Activated B cell treated with CpG ODN at 0.5 μM for 24 hours (primary cell): ENCODE data around the gene SHC2. TPM values are rescaled to one million over a fixed set of nuclear protein-coding genes. Genes with fewer than 3 reads are reported as not detected.
A peak's percentile ranks its signal among the peaks of the same experiment; 100 is the strongest.

Experiments used
- ATAC-seq: fragments of 200-7000 bp; cut with Tn5 transposase; one replicate; pipeline ENCODE4 v1.10.0; 2021; ENCODE audit warnings: low read depth, mild to moderate bottlenecking, moderate library complexity
- CTCF ChIA-PET: fragments of 350-600 bp; sonication (Branson Sonifier 250); formaldehyde crosslinking; loops from one replicate; lab custom pipeline; 2021; ENCODE audit warnings: antibody characterized with exemption; lab: Charles Lee
- POLR2A ChIA-PET: fragments of 350-600 bp; sonication (Branson Sonifier 250); formaldehyde crosslinking; loops from one replicate; lab custom pipeline; 2021; ENCODE audit warnings: antibody characterized with exemption; lab: Charles Lee
- DNase-seq: peaks from one replicate; pipeline ENCODE4 v3.0.0; 2022
- H3K27ac Mint-ChIP-seq: one replicate; pipeline ENCODE4 v1.8.0; 2020; ENCODE audit warnings: mixed read lengths
- H3K27me3 Mint-ChIP-seq: one replicate; pipeline ENCODE4 v1.8.0; 2021; ENCODE audit warnings: mixed read lengths
- H3K36me3 Mint-ChIP-seq: one replicate; pipeline ENCODE4 v1.8.0; 2021; ENCODE audit warnings: low read depth, mixed read lengths
- H3K4me1 Mint-ChIP-seq: one replicate; pipeline ENCODE4 v1.8.0; 2021; ENCODE audit warnings: mixed read lengths
- H3K4me3 Mint-ChIP-seq: one replicate; pipeline ENCODE4 v1.8.0; 2020; ENCODE audit warnings: mild to moderate bottlenecking, mixed read lengths
- H3K9me3 Mint-ChIP-seq: one replicate; pipeline ENCODE4 v1.8.0; 2020; ENCODE audit warnings: mixed read lengths
- intact Hi-C: fragments of 100-400 bp; cut with micrococcal nuclease; formaldehyde crosslinking; loops from one replicate; pipeline ENCODE4 v1.15.1; 2024
- total RNA-seq: library from RNA; stranded (reverse); gene quantifications from 2 replicates; pipeline ENCODE4 v1.2.3, GENCODE V29; 2022
- TF ChIP-seq, protein P1 (sequence below): fragments of 200-600 bp; IDR thresholded peaks from one replicate; pipeline ENCODE4 v1.8.0; 2022; ENCODE audit warnings: antibody characterized with exemption, mild to moderate bottlenecking

SHC2 gene
- total RNA-seq, 1 donor from 2014 or later = not detected

DNA sequence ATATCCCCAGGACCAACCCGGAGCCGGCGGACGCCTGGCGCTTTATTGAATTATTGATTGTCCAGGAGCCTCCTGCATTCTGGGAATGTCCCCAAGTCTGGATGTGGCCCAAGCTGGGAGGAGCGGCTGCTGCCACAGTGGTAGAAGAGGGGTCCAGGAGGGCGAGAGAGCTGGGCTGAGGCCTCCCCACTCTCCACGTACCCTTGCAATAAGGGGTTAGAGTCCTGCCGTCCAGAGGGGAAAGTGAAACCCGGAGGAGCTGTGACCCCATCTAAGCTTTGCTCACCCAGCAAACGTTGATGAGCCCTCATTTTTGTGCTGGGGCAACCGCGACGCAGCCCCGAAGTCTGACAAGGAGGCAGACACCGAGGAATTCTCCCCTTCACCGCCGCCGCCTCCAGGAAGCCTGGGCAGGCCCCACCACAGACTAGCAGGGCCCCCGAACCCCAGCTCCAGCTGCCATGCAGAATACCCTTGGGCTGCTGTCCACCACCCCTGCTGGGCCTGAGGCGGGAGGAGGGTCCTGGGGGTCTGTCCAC is 50.5 kb downstream of the SHC2 start:
- POLR2A ChIA-PET = no interaction called here
- H3K27me3 Mint-ChIP-seq = peaks cover 11% of the 10 kb centered on the region
- intact Hi-C loops = no loop called here
- DNase-seq (no peak), ATAC-seq (no peak)
- H3K36me3 Mint-ChIP-seq = no peaks in the 10 kb centered on the region
- no peaks in the 10 kb centered on the region for H3K9me3 Mint-ChIP-seq
- peaks cover 6% of the 10 kb centered on the region for H3K4me1 Mint-ChIP-seq
- CTCF ChIA-PET = no interaction called here
- H3K4me3 Mint-ChIP-seq = no peak overlapping the region
- no peak overlapping the region for H3K27ac Mint-ChIP-seq
- TF ChIP-seq, protein P1, sequence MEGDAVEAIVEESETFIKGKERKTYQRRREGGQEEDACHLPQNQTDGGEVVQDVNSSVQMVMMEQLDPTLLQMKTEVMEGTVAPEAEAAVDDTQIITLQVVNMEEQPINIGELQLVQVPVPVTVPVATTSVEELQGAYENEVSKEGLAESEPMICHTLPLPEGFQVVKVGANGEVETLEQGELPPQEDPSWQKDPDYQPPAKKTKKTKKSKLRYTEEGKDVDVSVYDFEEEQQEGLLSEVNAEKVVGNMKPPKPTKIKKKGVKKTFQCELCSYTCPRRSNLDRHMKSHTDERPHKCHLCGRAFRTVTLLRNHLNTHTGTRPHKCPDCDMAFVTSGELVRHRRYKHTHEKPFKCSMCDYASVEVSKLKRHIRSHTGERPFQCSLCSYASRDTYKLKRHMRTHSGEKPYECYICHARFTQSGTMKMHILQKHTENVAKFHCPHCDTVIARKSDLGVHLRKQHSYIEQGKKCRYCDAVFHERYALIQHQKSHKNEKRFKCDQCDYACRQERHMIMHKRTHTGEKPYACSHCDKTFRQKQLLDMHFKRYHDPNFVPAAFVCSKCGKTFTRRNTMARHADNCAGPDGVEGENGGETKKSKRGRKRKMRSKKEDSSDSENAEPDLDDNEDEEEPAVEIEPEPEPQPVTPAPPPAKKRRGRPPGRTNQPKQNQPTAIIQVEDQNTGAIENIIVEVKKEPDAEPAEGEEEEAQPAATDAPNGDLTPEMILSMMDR = no peak

DNA sequence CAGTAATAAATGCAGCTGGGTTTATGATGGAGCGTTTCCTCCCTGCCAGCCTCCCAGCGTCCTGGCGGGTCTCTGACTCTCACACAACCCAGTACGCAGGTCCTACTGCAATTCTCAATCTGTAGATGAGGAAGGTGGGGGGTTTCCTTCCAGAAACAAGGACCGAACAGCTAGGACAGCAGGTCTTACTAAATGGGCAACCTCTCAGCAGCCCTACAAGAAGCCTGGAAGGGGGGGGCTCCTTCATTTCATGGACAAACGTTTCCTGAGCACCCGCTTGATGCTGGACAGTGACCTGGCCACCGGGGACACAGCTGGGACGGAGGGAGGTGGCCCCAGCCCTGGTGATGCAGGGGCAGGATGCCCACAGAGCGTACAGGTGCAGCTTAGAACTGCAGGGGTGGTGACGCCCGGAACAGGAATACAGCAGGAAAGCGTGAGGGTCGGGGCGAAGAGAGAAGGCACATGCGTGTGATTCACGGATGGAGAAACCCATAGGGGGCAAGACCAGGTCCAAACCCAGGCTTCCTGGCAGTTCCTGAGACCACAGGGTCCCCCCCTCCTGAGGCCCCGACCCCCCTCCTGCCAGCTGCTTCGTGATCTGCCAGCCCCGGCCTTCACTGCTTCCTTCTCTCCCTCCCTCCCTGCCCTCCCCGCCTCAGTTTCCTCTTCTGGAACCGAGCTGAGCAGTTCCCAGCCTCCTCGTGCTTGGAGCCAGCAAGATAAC is 51.2 kb downstream of the SHC2 start:
- H3K27me3 Mint-ChIP-seq = peaks cover 12% of the 10 kb centered on the region
- TF ChIP-seq, protein P1 = no peak
- DNase-seq = no peak
- peak; percentile 14 for ATAC-seq
- H3K27ac Mint-ChIP-seq = no peak overlapping the region
- no peaks in the 10 kb centered on the region for H3K36me3 Mint-ChIP-seq
- H3K4me1 Mint-ChIP-seq = peaks cover 6% of the 10 kb centered on the region
- POLR2A ChIA-PET = no interaction called here
- CTCF ChIA-PET = no interaction called here
- H3K4me3 Mint-ChIP-seq = peak overlapping the region; percentile 75
- no peaks in the 10 kb centered on the region for H3K9me3 Mint-ChIP-seq
- intact Hi-C loops = no loop called here

DNA sequence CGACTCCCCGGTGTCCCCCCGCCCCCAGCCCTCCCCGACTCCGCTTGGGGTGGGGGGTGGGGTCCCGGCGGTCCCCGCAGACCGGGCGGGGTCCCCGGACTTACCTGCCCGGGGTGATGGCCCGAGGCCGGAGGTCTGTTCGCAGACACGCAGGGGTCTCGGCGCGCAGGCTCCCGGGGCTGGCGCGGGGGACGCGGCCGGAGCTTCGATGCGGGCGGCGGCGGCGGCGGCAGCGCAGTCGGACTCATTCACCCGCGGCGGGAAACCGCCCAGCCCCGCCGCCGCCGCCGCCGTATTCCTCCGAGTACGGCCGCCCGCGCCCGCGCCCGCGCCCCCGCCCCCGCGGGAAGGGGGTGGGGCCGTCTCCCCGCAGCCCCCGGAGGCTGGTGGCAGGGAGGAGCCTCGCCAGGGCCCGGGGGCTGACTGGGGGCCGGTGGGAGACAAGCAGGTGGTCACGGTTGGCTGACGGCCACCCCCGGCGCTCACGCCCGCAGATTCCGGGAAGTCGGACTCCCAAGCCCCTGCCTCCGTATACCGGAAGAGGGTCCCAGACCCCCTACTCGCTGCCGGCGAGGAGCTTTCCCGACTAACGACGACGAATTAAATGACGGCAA is 51.8 kb downstream of the SHC2 start, which contains the start of gene C2CD4C:
C2CD4C (minus strand) TSS at position 246 of the 614 bp plus-strand sequence. CDS start 786 bp downstream, outside the sequence.
- peaks cover 12% of the 10 kb centered on the region for H3K27me3 Mint-ChIP-seq
- TF ChIP-seq, protein P1 = no peak
- peak within 1 kb of the TSS; percentile 75 for H3K4me3 Mint-ChIP-seq
- ChIA-PET POLR2A (interaction anchor here (0.7 kb wide), 1 partner anchor 13 kb away, joined by 3 read pairs; no protein-coding TSS in a partner anchor), CTCF (no interaction called here)
- no peak within 1 kb of the TSS for H3K27ac Mint-ChIP-seq
- peaks cover 6% of the 10 kb centered on the region for H3K4me1 Mint-ChIP-seq
- H3K36me3 Mint-ChIP-seq = no peaks in the 10 kb centered on the region
- no peaks in the 10 kb centered on the region for H3K9me3 Mint-ChIP-seq
- intact Hi-C loops = no loop called here
- ATAC-seq (no peak), DNase-seq (no peak)

DNA sequence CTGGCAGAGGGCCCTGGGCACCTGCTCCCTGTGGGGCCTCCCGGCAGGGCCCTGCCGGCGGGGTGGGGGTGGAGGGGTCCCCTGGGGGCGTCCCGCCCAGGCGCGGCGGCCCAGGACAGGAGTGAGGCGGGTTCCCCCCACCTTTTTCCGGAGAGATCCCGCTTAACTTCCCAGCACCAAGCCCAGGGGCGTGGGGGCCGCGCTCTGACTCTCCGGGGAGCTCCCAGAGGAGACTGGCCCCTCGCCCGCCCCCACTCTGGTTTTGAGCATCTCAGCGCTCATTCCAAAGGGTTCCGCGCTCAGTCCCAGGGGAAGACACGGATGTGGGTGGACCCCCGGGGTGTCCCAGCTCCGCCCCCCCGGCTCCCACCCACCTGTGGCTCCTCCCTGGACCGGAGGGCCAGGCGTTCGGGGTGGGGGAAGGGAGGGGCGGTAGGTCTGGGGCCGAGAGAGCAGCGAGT is 52.4 kb downstream of the SHC2 start:
- H3K4me3 Mint-ChIP-seq = no peak overlapping the region
- DNase-seq = no peak
- ATAC-seq = no peak

More for the DNA sequence above, 52.4 kb downstream of the SHC2 start:
- H3K9me3 Mint-ChIP-seq = no peaks in the 10 kb centered on the region
- H3K4me1 Mint-ChIP-seq = peaks cover 6% of the 10 kb centered on the region
- intact Hi-C loops = no loop called here
- H3K36me3 Mint-ChIP-seq = no peaks in the 10 kb centered on the region
- TF ChIP-seq, protein P1 = no peak
- H3K27me3 Mint-ChIP-seq = peaks cover 12% of the 10 kb centered on the region
- H3K27ac Mint-ChIP-seq = no peak overlapping the region
- POLR2A ChIA-PET = interaction anchor here (0.7 kb wide), 1 partner anchor 12 kb away, joined by 3 read pairs; no protein-coding TSS in a partner anchor
- CTCF ChIA-PET = no interaction called here
